ENCODE results near the gene HMCES. TPM values are rescaled to one million over a fixed set of nuclear protein-coding genes. Genes with fewer than 3 reads are reported as not detected.

Gene HMCES
- polyA plus RNA-seq, 1 donor = 32.0 TPM

- Histone ChIP-seq H3K4me1 (ENCODE audit: control insufficient read depth, insufficient read depth, low read length) (peaks cover 2% of the 10 kb centered on the region), H3K36me3 (ENCODE audit: control insufficient read depth, insufficient read depth, low read length) (peaks cover 34% of the 10 kb centered on the region), H3K27me3 (ENCODE audit: control insufficient read depth, insufficient read depth, low read length) (no peaks in the 10 kb centered on the region), H3K4me3 (ENCODE audit: low read length) (no peak overlapping the region), H3K27ac (ENCODE audit: low read length) (no peak overlapping the region), H3K9me3 (ENCODE audit: control insufficient read depth, low read depth, low read length) (no peaks in the 10 kb centered on the region)
- no CpG with 5 or more reads among the region's 3 CpGs for WGBS (ENCODE audit: insufficient coverage, low lambda C conversion rate)
- no peak for DNase-seq
These were observed 25.7 kb downstream of the HMCES start for GRCh38 chr3:129304146-129304961.

GRCh38 chr3:129304962-129305222 lies 26.2 kb downstream of the HMCES start:
- WGBS (ENCODE audit: insufficient coverage, low lambda C conversion rate) = no CpG with 5 or more reads among the region's 1 CpG
- H3K36me3 ChIP-seq (ENCODE audit: control insufficient read depth, insufficient read depth, low read length) = peaks cover 32% of the 10 kb centered on the region
- H3K4me1 ChIP-seq (ENCODE audit: control insufficient read depth, insufficient read depth, low read length) = peaks cover 6% of the 10 kb centered on the region
- H3K27ac ChIP-seq (ENCODE audit: low read length) = peak overlapping the region; percentile 25
- H3K27me3 ChIP-seq (ENCODE audit: control insufficient read depth, insufficient read depth, low read length) = no peaks in the 10 kb centered on the region
- H3K4me3 ChIP-seq (ENCODE audit: low read length) = no peak overlapping the region
- H3K9me3 ChIP-seq (ENCODE audit: control insufficient read depth, low read depth, low read length) = no peaks in the 10 kb centered on the region
- DNase-seq = no peak

GRCh38 chr3:129305592-129306091 lies 27.0 kb downstream of the HMCES start:
- Histone ChIP-seq H3K4me1 (ENCODE audit: control insufficient read depth, insufficient read depth, low read length) (peaks cover 11% of the 10 kb centered on the region), H3K9me3 (ENCODE audit: control insufficient read depth, low read depth, low read length) (no peaks in the 10 kb centered on the region), H3K27ac (ENCODE audit: low read length) (peak overlapping the region; percentile 25), H3K27me3 (ENCODE audit: control insufficient read depth, insufficient read depth, low read length) (no peaks in the 10 kb centered on the region), H3K36me3 (ENCODE audit: control insufficient read depth, insufficient read depth, low read length) (peaks cover 30% of the 10 kb centered on the region), H3K4me3 (ENCODE audit: low read length) (peak overlapping the region; percentile 19)
- DNase-seq = peak; percentile 75 to 81
- no CpG with 5 or more reads among the region's 26 CpGs for WGBS (ENCODE audit: insufficient coverage, low lambda C conversion rate)

- peaks cover 12% of the 10 kb centered on the region for H3K36me3 ChIP-seq (ENCODE audit: control insufficient read depth, insufficient read depth, low read length)
- no peaks in the 10 kb centered on the region for H3K9me3 ChIP-seq (ENCODE audit: control insufficient read depth, low read depth, low read length)
- no peaks in the 10 kb centered on the region for H3K27me3 ChIP-seq (ENCODE audit: control insufficient read depth, insufficient read depth, low read length)
- no CpG with 5 or more reads among the region's 3 CpGs for WGBS (ENCODE audit: insufficient coverage, low lambda C conversion rate)
- H3K27ac ChIP-seq (ENCODE audit: low read length) = no peak overlapping the region
- H3K4me1 ChIP-seq (ENCODE audit: control insufficient read depth, insufficient read depth, low read length) = peaks cover 17% of the 10 kb centered on the region
- H3K4me3 ChIP-seq (ENCODE audit: low read length) = no peak overlapping the region
- no peak for DNase-seq
These were observed 30.0 kb downstream of the HMCES start for GRCh38 chr3:129308636-129309035.

- no peaks in the 10 kb centered on the region for H3K9me3 ChIP-seq (ENCODE audit: control insufficient read depth, low read depth, low read length)
- no peak overlapping the region for H3K4me3 ChIP-seq (ENCODE audit: low read length)
- no peaks in the 10 kb centered on the region for H3K27me3 ChIP-seq (ENCODE audit: control insufficient read depth, insufficient read depth, low read length)
- H3K27ac ChIP-seq (ENCODE audit: low read length) = peak overlapping the region; percentile 88
- H3K36me3 ChIP-seq (ENCODE audit: control insufficient read depth, insufficient read depth, low read length) = no peaks in the 10 kb centered on the region
- no CpG with 5 or more reads among the region's 7 CpGs for WGBS (ENCODE audit: insufficient coverage, low lambda C conversion rate)
- H3K4me1 ChIP-seq (ENCODE audit: control insufficient read depth, insufficient read depth, low read length) = peaks cover 24% of the 10 kb centered on the region
- DNase-seq = peak; percentile 83 to 92
These were observed 31.7 kb downstream of the HMCES start for GRCh38 chr3:129310111-129311011.

- H3K27ac ChIP-seq (ENCODE audit: low read length) = peak overlapping the region; percentile 88
- no peak overlapping the region for H3K4me3 ChIP-seq (ENCODE audit: low read length)
- DNase-seq = no peak
- WGBS (ENCODE audit: insufficient coverage, low lambda C conversion rate) = no CpG with 5 or more reads among the region's 3 CpGs
- H3K4me1 ChIP-seq (ENCODE audit: control insufficient read depth, insufficient read depth, low read length) = peaks cover 24% of the 10 kb centered on the region
- H3K27me3 ChIP-seq (ENCODE audit: control insufficient read depth, insufficient read depth, low read length) = no peaks in the 10 kb centered on the region
- H3K36me3 ChIP-seq (ENCODE audit: control insufficient read depth, insufficient read depth, low read length) = no peaks in the 10 kb centered on the region
- no peaks in the 10 kb centered on the region for H3K9me3 ChIP-seq (ENCODE audit: control insufficient read depth, low read depth, low read length)
These were observed 32.6 kb downstream of the HMCES start for GRCh38 chr3:129311054-129311902.

- Histone ChIP-seq H3K9me3 (ENCODE audit: control insufficient read depth, low read depth, low read length) (no peaks in the 10 kb centered on the region), H3K27me3 (ENCODE audit: control insufficient read depth, insufficient read depth, low read length) (no peaks in the 10 kb centered on the region), H3K27ac (ENCODE audit: low read length) (no peak overlapping the region), H3K36me3 (ENCODE audit: control insufficient read depth, insufficient read depth, low read length) (no peaks in the 10 kb centered on the region), H3K4me3 (ENCODE audit: low read length) (no peak overlapping the region), H3K4me1 (ENCODE audit: control insufficient read depth, insufficient read depth, low read length) (peaks cover 26% of the 10 kb centered on the region)
- no peak for DNase-seq
- WGBS (ENCODE audit: insufficient coverage, low lambda C conversion rate) = 86% methylated on average over 1 of the region's 2 CpGs
These were observed 33.5 kb downstream of the HMCES start for GRCh38 chr3:129312021-129312639.

- Histone ChIP-seq H3K4me1 (ENCODE audit: control insufficient read depth, insufficient read depth, low read length) (peaks cover 32% of the 10 kb centered on the region), H3K4me3 (ENCODE audit: low read length) (no peak overlapping the region), H3K36me3 (ENCODE audit: control insufficient read depth, insufficient read depth, low read length) (no peaks in the 10 kb centered on the region), H3K27me3 (ENCODE audit: control insufficient read depth, insufficient read depth, low read length) (no peaks in the 10 kb centered on the region), H3K9me3 (ENCODE audit: control insufficient read depth, low read depth, low read length) (no peaks in the 10 kb centered on the region), H3K27ac (ENCODE audit: low read length) (no peak overlapping the region)
- DNase-seq = no peak
These were observed 34.2 kb downstream of the HMCES start for GRCh38 chr3:129312671-129313414.

- Histone ChIP-seq H3K36me3 (ENCODE audit: control insufficient read depth, insufficient read depth, low read length) (no peaks in the 10 kb centered on the region), H3K27ac (ENCODE audit: low read length) (no peak overlapping the region), H3K4me3 (ENCODE audit: low read length) (no peak overlapping the region), H3K4me1 (ENCODE audit: control insufficient read depth, insufficient read depth, low read length) (peaks cover 32% of the 10 kb centered on the region), H3K9me3 (ENCODE audit: control insufficient read depth, low read depth, low read length) (no peaks in the 10 kb centered on the region), H3K27me3 (ENCODE audit: control insufficient read depth, insufficient read depth, low read length) (no peaks in the 10 kb centered on the region)
- DNase-seq = no peak
These were observed 34.7 kb downstream of the HMCES start for GRCh38 chr3:129313415-129313664.
